ENCODE data around the gene SLC35F1.

DNA sequence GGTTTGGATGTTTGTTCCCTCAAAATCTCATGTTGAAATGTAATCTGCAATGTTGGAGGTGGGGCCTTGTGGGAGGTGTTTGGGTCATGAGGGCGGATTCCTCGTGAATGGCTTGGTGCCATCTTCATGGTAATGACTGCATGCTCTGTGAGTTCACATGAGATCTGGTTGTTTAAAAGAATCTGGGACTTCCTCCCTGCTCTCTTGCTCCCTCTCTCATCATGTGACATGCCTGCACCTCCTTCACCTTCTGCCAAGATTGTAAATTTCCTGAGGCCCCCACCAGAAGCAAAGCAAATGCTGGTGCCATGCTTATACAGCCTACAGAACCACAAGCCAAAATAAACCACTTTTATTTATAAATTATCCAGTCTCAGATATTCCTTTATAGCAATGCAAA lies 390.8 kb downstream of the SLC35F1 start:
- TF ChIP-seq, protein P1, sequence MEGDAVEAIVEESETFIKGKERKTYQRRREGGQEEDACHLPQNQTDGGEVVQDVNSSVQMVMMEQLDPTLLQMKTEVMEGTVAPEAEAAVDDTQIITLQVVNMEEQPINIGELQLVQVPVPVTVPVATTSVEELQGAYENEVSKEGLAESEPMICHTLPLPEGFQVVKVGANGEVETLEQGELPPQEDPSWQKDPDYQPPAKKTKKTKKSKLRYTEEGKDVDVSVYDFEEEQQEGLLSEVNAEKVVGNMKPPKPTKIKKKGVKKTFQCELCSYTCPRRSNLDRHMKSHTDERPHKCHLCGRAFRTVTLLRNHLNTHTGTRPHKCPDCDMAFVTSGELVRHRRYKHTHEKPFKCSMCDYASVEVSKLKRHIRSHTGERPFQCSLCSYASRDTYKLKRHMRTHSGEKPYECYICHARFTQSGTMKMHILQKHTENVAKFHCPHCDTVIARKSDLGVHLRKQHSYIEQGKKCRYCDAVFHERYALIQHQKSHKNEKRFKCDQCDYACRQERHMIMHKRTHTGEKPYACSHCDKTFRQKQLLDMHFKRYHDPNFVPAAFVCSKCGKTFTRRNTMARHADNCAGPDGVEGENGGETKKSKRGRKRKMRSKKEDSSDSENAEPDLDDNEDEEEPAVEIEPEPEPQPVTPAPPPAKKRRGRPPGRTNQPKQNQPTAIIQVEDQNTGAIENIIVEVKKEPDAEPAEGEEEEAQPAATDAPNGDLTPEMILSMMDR (IDR thresholded peaks at IDR 0.05; ENCODE audit: insufficient read depth, low read length): no peak
- TF ChIP-seq POLR2AphosphoS5 (IDR thresholded peaks at IDR 0.05; ENCODE audit: low read depth): no peak

Data from HL-60 (cell line).